K562 (cell line): ENCODE data around the gene RBMS3. TPM values are rescaled to one million over a fixed set of nuclear protein-coding genes. Genes with fewer than 3 reads are reported as not detected.

Experiments
- ATAC-seq: fragments of 200-7000 bp; cut with Tn5 transposase; 3 replicates; pipeline ENCODE4 v1.9.1; 2020; ENCODE audit warnings: moderate library complexity
- BruUV-seq: library from RNA; stranded (reverse); fragments of 400-500 nt; replicated peaks from 2 replicates; lab custom pipeline; 2021; lab: Mats Ljungman, UMichigan
- CTCF ChIA-PET: fragments of 300-600 bp; formaldehyde crosslinking; extraction: SDS; loops from one replicate; lab custom pipeline; 2021; ENCODE audit warnings: low intra/inter-chr PET ratio; lab: Yijun Ruan, JAX
- POLR2A ChIA-PET: fragments of 300-600, 350-650 bp; sonication (Branson Sonifier 250); formaldehyde crosslinking; extraction: SDS; loops from one replicate; lab custom pipeline; 2021; ENCODE audit warnings: antibody characterized with exemption, inconsistent platforms; lab: Yijun Ruan, JAX
- DNase-seq, 4 experiments: peaks; one replicate each; pipeline versions ENCODE4 v3.0.0 to v3.0.0-alpha.2; 2011 to 2018; ENCODE audit warnings: low spot score in 3 of 4, mixed read lengths in 3 of 4; ENCODE audit errors: extremely low read depth in 1 of 4
- FAIRE-seq: peaks from 2 replicates; lab custom pipeline; 2011; peaks lifted over from hg19 to GRCh38; lab: Jason Lieb, UNC
- H2AFZ ChIP-seq: 2 replicates; pipeline ENCODE4 v1.6.0; 2011; ENCODE audit warnings: low read depth, low read length, control low read depth, inconsistent platforms
- H3K27ac ChIP-seq: fragments of 200-600 bp; 3 replicates; pipeline ENCODE4 v1.8.0; 2011; ENCODE audit warnings: low read depth, mild to moderate bottlenecking, control low read depth, inconsistent platforms, low read length, moderate library complexity, mixed read lengths; ENCODE audit errors: extremely low read depth
- H3K27me3 ChIP-seq, 2 experiments: fragments of 300-600 bp in 1 of 2; 2 replicates in 1 of 2; 3 replicates in 1 of 2; pipeline versions ENCODE4 v1.6.0 to v1.8.0; 2011; ENCODE audit warnings: inconsistent platforms in 2 of 2, low read length in 2 of 2, mild to moderate bottlenecking in 1 of 2, mixed read lengths in 1 of 2, moderate library complexity in 1 of 2; ENCODE audit not compliant: control insufficient read depth in 2 of 2, insufficient read depth in 2 of 2
- H3K36me3 ChIP-seq: fragments of 300-600 bp; 3 replicates; pipeline ENCODE4 v1.8.0; 2011; ENCODE audit warnings: mild to moderate bottlenecking, low read length, inconsistent platforms; ENCODE audit not compliant: control insufficient read depth, insufficient read depth
- H3K4me1 ChIP-seq, 2 experiments: fragments of 200-600 bp in 1 of 2; replicated peaks in 1 of 2; 2 replicates in 1 of 2; 3 replicates in 1 of 2; pipeline versions ENCODE4 v1.5.1 to v1.8.0; 2011; ENCODE audit warnings: inconsistent platforms in 2 of 2, low read length in 2 of 2, mild to moderate bottlenecking in 1 of 2, mixed read lengths in 1 of 2, moderate library complexity in 1 of 2; ENCODE audit not compliant: control insufficient read depth in 2 of 2, insufficient read depth in 2 of 2
- H3K4me2 ChIP-seq: 2 replicates; pipeline ENCODE4 v1.6.1; 2011; ENCODE audit warnings: low read length, control low read depth, inconsistent platforms, mixed read lengths; ENCODE audit not compliant: insufficient read depth
- H3K4me3 ChIP-seq: fragments of 200-600 bp; sonication (generic), shearing (Covaris generic); 2 replicates; pipeline ENCODE4 v1.5.1; 2016; ENCODE audit warnings: control low read depth, inconsistent platforms
- H3K79me2 ChIP-seq: fragments of 200-600 bp; 3 replicates; pipeline ENCODE4 v1.8.0; 2011; ENCODE audit warnings: low read length, inconsistent platforms; ENCODE audit not compliant: control insufficient read depth, insufficient read depth
- H3K9ac ChIP-seq, 2 experiments: 2 replicates each; pipeline versions ENCODE4 v1.6.0 to v1.6.1; 2011; ENCODE audit warnings: low read depth in 2 of 2, low read length in 2 of 2, control low read depth in 1 of 2, inconsistent platforms in 1 of 2, mild to moderate bottlenecking in 1 of 2, mixed read lengths in 1 of 2; ENCODE audit not compliant: insufficient read depth in 1 of 2
- H3K9me1 ChIP-seq: one replicate; pipeline ENCODE4 v1.6.0; 2011; ENCODE audit warnings: inconsistent platforms, mild to moderate bottlenecking, low read length, moderate library complexity; ENCODE audit not compliant: control insufficient read depth, insufficient read depth
- H3K9me3 ChIP-seq: replicated peaks from 2 replicates; pipeline ENCODE4 v1.5.1; 2011; ENCODE audit warnings: low read depth, low read length, inconsistent platforms; ENCODE audit not compliant: control insufficient read depth, insufficient read depth
- H4K20me1 ChIP-seq: replicated peaks from 2 replicates; pipeline ENCODE4 v1.6.1; 2011; ENCODE audit warnings: low read length, inconsistent platforms, mixed read lengths; ENCODE audit not compliant: control insufficient read depth, insufficient read depth
- MAX ChIP-seq: sonication (generic); formaldehyde crosslinking; IDR thresholded peaks from 2 replicates; pipeline ENCODE4 v1.9.0; 2022; ENCODE audit warnings: mild to moderate bottlenecking, missing genetic modification reagents
- MNT ChIP-seq, 2 experiments: fragments of 450-650 bp; conservative IDR thresholded peaks; 2 replicates each; pipeline ENCODE4 v1.6.1; 2017; ENCODE audit warnings: mild to moderate bottlenecking in 2 of 2, moderate library complexity in 2 of 2
- OTX1 ChIP-seq: fragments of 450-650 bp; formaldehyde crosslinking; IDR thresholded peaks from 2 replicates; pipeline ENCODE4 v1.4.0; 2022; ENCODE audit warnings: mild to moderate bottlenecking
- POLR2H ChIP-seq: IDR thresholded peaks from 2 replicates; pipeline ENCODE4 v1.6.1; 2016; ENCODE audit warnings: missing genetic modification characterization, low read depth, mild to moderate bottlenecking, control low read depth, missing compliant biosample characterization, moderate library complexity
- SMAD1 ChIP-seq: fragments of 150-350 bp; IDR thresholded peaks from 2 replicates; pipeline ENCODE4 v1.6.1; 2014; ENCODE audit warnings: low read length, low read depth; ENCODE audit not compliant: partially characterized antibody
- SMC3 ChIP-seq: conservative IDR thresholded peaks from 2 replicates; pipeline ENCODE4 v1.6.1; 2011; ENCODE audit warnings: low read depth, low read length, improper control_type of control experiment; ENCODE audit not compliant: insufficient read depth
- U2AF1 ChIP-seq: fragments of 200-400 bp; formaldehyde crosslinking; optimal IDR thresholded peaks from 2 replicates; pipeline ENCODE3; 2017; ENCODE audit warnings: mild to moderate bottlenecking, low read depth, low read length, moderate library complexity
- WHSC1 ChIP-seq: IDR thresholded peaks from one replicate; pipeline ENCODE4 v1.6.1; 2012; ENCODE audit warnings: low read length, control low read depth, inconsistent platforms
- ZNF766 ChIP-seq: fragments of 200-800 bp; sonication (Bioruptor generic); conservative IDR thresholded peaks from 2 replicates; pipeline ENCODE4 v1.6.1; 2016; ENCODE audit warnings: missing genetic modification characterization, missing compliant biosample characterization
- ZSCAN29 ChIP-seq: fragments of 450-650 bp; IDR thresholded peaks from 2 replicates; pipeline ENCODE4 v1.6.1; 2017
- WGBS: fragments of 100-300 bp; shearing (Covaris generic); methylation state at CpG from one replicate; pipeline ENCODE4 v1.1.6; 2016; ENCODE audit warnings: low coverage, mixed read lengths; ENCODE audit not compliant: insufficient coverage; ENCODE audit errors: missing lambda C conversion rate; 5-methylcytosine and 5-hydroxymethylcytosine counted together
- in situ Hi-C: fragments of 300-500 bp; cut with MboI; formaldehyde crosslinking; loops from 4 replicates; pipeline ENCODE4 v1.15.0; 2018; ENCODE audit warnings: inconsistent platforms, mixed read lengths
- intact Hi-C: fragments of 100-400 bp; cut with micrococcal nuclease; formaldehyde crosslinking; loops from 2 replicates; pipeline ENCODE4 v1.14.2; 2022
- polyA plus RNA-seq, 8 experiments: library from polyadenylated mRNA; depleted of rRNA in 4 of 8; stranded (reverse) in 5 of 8; unstranded in 3 of 8; fragments of >200 nt; fragmentation: Nextera tagmentation in 2 of 8; fragmentation: Illumina TruSeq in 1 of 8; extraction: Ambion mirVana in 2 of 8; extraction: Trizol in 1 of 8; gene quantifications; 2 replicates each; pipeline versions ENCODE4 v1.2.1 to v1.2.3, GENCODE V29; 2011 to 2014; ENCODE audit warnings: inconsistent platforms in 1 of 8, missing spikeins in 1 of 8
- total RNA-seq, 7 experiments: library from RNA; depleted of rRNA in 6 of 7; stranded (reverse); fragments of >200 nt in 6 of 7; fragmentation: Illumina TruSeq in 2 of 7; extraction: Trizol in 2 of 7; gene quantifications; 2 replicates each; pipeline versions ENCODE4 v1.2.1 to v1.2.3, GENCODE V29; 2011 to 2021; ENCODE audit warnings: low replicate concordance in 1 of 7
- TF ChIP-seq, protein P1 (sequence below): fragments of 450-650 bp; IDR thresholded peaks from 2 replicates; pipeline ENCODE4 v1.6.1; 2016; ENCODE audit warnings: low read depth

RBMS3 gene
- total and polyA plus RNA-seq, 9 of the 15 experiments (the other 6 are each of a cell fraction or from before 2014, with no cell fraction given) = 0.20 TPM; not detected in 8

- H3K27ac ChIP-seq = no peak overlapping the region
- no peaks in the 10 kb centered on the region for H3K36me3 ChIP-seq
- ATAC-seq = no peak
- TF ChIP-seq U2AF1 (no peak), POLR2H (tag) (no peak), MNT (conservative IDR thresholded peaks at IDR 0.05) (no peak), WHSC1 (no peak), ZSCAN29 (no peak), OTX1 (no peak), MAX (CRISPR knock-in tag) (no peak), SMAD1 (no peak), SMC3 (no peak), ZNF766 (no peak)
- TF ChIP-seq, protein P1, sequence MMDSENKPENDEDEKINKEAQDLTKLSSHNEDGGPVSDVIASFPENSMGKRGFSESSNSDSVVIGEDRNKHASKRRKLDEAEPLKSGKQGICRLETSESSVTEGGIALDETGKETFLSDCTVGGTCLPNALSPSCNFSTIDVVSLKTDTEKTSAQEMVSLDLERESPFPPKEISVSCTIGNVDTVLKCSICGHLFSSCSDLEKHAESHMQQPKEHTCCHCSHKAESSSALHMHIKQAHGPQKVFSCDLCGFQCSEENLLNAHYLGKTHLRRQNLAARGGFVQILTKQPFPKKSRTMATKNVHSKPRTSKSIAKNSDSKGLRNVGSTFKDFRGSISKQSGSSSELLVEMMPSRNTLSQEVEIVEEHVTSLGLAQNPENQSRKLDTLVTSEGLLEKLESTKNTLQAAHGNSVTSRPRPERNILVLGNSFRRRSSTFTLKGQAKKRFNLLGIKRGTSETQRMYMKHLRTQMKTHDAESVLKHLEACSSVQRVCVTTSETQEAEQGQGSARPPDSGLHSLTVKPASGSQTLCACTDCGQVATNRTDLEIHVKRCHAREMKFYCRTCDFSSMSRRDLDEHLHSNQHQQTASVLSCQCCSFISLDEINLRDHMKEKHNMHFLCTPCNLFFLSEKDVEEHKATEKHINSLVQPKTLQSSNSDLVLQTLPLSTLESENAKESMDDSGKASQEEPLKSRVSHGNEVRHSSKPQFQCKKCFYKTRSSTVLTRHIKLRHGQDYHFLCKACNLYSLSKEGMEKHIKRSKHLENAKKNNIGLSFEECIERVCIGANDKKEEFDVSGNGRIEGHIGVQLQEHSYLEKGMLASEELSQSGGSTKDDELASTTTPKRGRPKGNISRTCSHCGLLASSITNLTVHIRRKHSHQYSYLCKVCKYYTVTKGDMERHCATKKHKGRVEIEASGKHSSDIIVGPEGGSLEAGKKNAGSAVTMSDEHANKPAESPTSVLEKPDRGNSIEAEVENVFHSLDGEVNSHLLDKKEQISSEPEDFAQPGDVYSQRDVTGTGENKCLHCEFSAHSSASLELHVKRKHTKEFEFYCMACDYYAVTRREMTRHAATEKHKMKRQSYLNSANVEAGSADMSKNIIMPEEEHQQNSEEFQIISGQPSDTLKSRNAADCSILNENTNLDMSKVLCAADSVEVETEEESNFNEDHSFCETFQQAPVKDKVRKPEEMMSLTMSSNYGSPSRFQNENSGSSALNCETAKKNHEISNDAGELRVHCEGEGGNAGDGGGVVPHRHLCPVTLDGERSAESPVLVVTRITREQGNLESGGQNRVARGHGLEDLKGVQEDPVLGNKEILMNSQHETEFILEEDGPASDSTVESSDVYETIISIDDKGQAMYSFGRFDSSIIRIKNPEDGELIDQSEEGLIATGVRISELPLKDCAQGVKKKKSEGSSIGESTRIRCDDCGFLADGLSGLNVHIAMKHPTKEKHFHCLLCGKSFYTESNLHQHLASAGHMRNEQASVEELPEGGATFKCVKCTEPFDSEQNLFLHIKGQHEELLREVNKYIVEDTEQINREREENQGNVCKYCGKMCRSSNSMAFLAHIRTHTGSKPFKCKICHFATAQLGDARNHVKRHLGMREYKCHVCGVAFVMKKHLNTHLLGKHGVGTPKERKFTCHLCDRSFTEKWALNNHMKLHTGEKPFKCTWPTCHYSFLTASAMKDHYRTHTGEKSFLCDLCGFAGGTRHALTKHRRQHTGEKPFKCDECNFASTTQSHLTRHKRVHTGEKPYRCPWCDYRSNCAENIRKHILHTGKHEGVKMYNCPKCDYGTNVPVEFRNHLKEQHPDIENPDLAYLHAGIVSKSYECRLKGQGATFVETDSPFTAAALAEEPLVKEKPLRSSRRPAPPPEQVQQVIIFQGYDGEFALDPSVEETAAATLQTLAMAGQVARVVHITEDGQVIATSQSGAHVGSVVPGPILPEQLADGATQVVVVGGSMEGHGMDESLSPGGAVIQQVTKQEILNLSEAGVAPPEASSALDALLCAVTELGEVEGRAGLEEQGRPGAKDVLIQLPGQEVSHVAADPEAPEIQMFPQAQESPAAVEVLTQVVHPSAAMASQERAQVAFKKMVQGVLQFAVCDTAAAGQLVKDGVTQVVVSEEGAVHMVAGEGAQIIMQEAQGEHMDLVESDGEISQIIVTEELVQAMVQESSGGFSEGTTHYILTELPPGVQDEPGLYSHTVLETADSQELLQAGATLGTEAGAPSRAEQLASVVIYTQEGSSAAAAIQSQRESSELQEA = no peak
- TF ChIP-seq, all 486 proteins: peak for 0
- H3K4me2 ChIP-seq = no peak overlapping the region
- no peak overlapping the region for H2AFZ ChIP-seq
- no peaks in the 10 kb centered on the region for H3K9me1 ChIP-seq
- CTCF ChIA-PET = no interaction called here
- FAIRE-seq = no peak
- no peaks in the 10 kb centered on the region for H4K20me1 ChIP-seq
- H3K4me3 ChIP-seq = no peak overlapping the region
- in situ Hi-C loops = no loop called here
- H3K79me2 ChIP-seq = no peaks in the 10 kb centered on the region
- BruUV-seq = no TSS peak
- intact Hi-C loops = no loop called here
- DNase-seq = no peak
- no peak overlapping the region for H3K9ac ChIP-seq
- POLR2A ChIA-PET = no interaction called here
- H3K9me3 ChIP-seq = no peaks in the 10 kb centered on the region; the same call in 1 of the 2 replicates
- no peaks in the 10 kb centered on the region for H3K4me1 ChIP-seq
- WGBS = 0% methylated on average over 3 of the region's 3 CpGs
- H3K27me3 ChIP-seq = no peaks in the 10 kb centered on the region
These were observed 129.3 kb downstream of the RBMS3 start for GRCh38 chr3:29410220-29410619.
